MM.1S (cell line): ENCODE measurements around the gene GALNTL6.

ENCODE experiments used
- CTCF ChIP-seq: fragments of 300-600 bp; sonication (generic); IDR thresholded peaks from 2 replicates; pipeline ENCODE4 v1.5.1; 2016; ENCODE audit warnings: antibody characterized with exemption, low read length, mixed read lengths
- EZH2 ChIP-seq: fragments of 300-600 bp; sonication (generic); optimal IDR thresholded peaks from 2 replicates; pipeline ENCODE3; 2017; ENCODE audit warnings: low read depth, mild to moderate bottlenecking, antibody characterized with exemption, low read length, mixed read lengths
- EZH2phosphoT487 ChIP-seq: fragments of 300-600 bp; sonication (generic); IDR thresholded peaks from 2 replicates; pipeline ENCODE4 v1.6.1; 2018; ENCODE audit warnings: antibody characterized with exemption, low read length

DNA sequence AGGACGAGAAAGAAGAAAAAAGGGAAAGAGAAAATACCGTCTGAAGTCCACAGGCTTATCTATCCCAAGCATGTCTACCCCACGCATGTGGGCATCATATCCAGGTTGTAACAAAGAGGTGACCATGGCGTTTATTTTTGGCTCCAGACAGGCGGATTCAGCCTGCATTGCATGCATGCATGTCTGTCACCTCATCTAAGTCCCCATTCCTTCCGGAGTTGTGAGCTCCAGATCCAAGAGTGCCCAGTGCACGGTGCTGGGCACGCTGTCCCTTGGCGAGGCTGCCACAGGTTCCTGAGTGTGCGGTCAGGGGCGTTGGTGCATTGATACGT is 905 bp upstream of the GALNTL6 start:
- TF ChIP-seq CTCF (no peak), EZH2phosphoT487 (no peak), EZH2 (no peak)
